ENCODE results near the gene CACNA2D3. TPM values are rescaled to one million over a fixed set of nuclear protein-coding genes. Genes with fewer than 3 reads are reported as not detected.

The CACNA2D3 gene
- total and polyA plus RNA-seq, 4 donors: 0.06 to 0.37 (median 0.08) TPM; not detected in 1

GRCh38 chr3:54988302-54988837, 866.0 kb downstream of the CACNA2D3 start:
- H3K4me3 ChIP-seq (ENCODE audit: low read depth in 1 of 3, low read length in 3 of 3): no peak overlapping the region
- WGBS: 69% methylated on average over 4 of the region's 4 CpGs
- H3K9ac ChIP-seq (ENCODE audit: low read depth in 1 of 2, low read length in 2 of 2): no peak overlapping the region
- no peak for DNase-seq (ENCODE audit: low spot score)
- peaks cover 0 to 2% (median 0%) of the 10 kb centered on the region in 4 donors for H3K9me3 ChIP-seq (ENCODE audit: control insufficient read depth in 4 of 4, low read length in 3 of 4)
- no peak overlapping the region for H3K27ac ChIP-seq (ENCODE audit: low read depth in 1 of 2, low read length in 2 of 2)
- no peaks in the 10 kb centered on the region for H3K36me3 ChIP-seq (ENCODE audit: control insufficient read depth in 4 of 4, insufficient read depth in 3 of 4, low read depth in 1 of 4, low read length in 3 of 4)
- H3K27me3 ChIP-seq (ENCODE audit: control insufficient read depth in 4 of 4, insufficient read depth in 4 of 4, low read length in 3 of 4): no peaks in the 10 kb centered on the region
- H3K4me1 ChIP-seq (ENCODE audit: control insufficient read depth in 4 of 4, insufficient read depth in 4 of 4, low read length in 3 of 4): no peaks in the 10 kb centered on the region
- TF ChIP-seq JUND (IDR thresholded peaks at IDR 0.05) (no peak), GABPA (IDR thresholded peaks at IDR 0.05 in 1 of 2, conservative IDR thresholded peaks at IDR 0.05 in 1 of 2) (no peak), ZBTB33 (IDR thresholded peaks at IDR 0.05) (no peak)

GRCh38 chr3:54988838-54989630, 866.7 kb downstream of the CACNA2D3 start:
- Histone ChIP-seq H3K4me3 (ENCODE audit: low read depth in 1 of 3, low read length in 3 of 3) (no peak overlapping the region), H3K9me3 (ENCODE audit: control insufficient read depth in 4 of 4, low read length in 3 of 4) (no peaks in the 10 kb centered on the region), H3K27ac (ENCODE audit: low read depth in 1 of 2, low read length in 2 of 2) (no peak overlapping the region), H3K4me1 (ENCODE audit: control insufficient read depth in 4 of 4, insufficient read depth in 4 of 4, low read length in 3 of 4) (no peaks in the 10 kb centered on the region), H3K9ac (ENCODE audit: low read depth in 1 of 2, low read length in 2 of 2) (no peak overlapping the region), H3K27me3 (ENCODE audit: control insufficient read depth in 4 of 4, insufficient read depth in 4 of 4, low read length in 3 of 4) (no peaks in the 10 kb centered on the region), H3K36me3 (ENCODE audit: control insufficient read depth in 4 of 4, insufficient read depth in 3 of 4, low read depth in 1 of 4, low read length in 3 of 4) (no peaks in the 10 kb centered on the region)
- WGBS: 67% methylated on average over 5 of the region's 5 CpGs
- DNase-seq (ENCODE audit: low spot score): no peak
- no peak for TF ChIP-seq HNF4A (conservative IDR thresholded peaks at IDR 0.05)
- TF ChIP-seq FOXA2 (IDR thresholded peaks at IDR 0.05): no peak
- TF ChIP-seq CTCF (IDR thresholded peaks at IDR 0.05; ENCODE audit: low read depth, low read length, missing input control): no peak
- no peak for TF ChIP-seq RAD21 (IDR thresholded peaks at IDR 0.05)
- TF ChIP-seq YY1 (IDR thresholded peaks at IDR 0.05): no peak
- TF ChIP-seq MAX (IDR thresholded peaks at IDR 0.05): no peak
- no peak for TF ChIP-seq FOXA1 (IDR thresholded peaks at IDR 0.05)
- TF ChIP-seq TAF1 (conservative IDR thresholded peaks at IDR 0.05): no peak
- TF ChIP-seq JUND (IDR thresholded peaks at IDR 0.05): no peak
- TF ChIP-seq EGR1 (IDR thresholded peaks at IDR 0.05; ENCODE audit: low read depth in 2 of 2): no peak
- TF ChIP-seq RXRA (IDR thresholded peaks at IDR 0.05): no peak
- no peak for TF ChIP-seq ZBTB33 (IDR thresholded peaks at IDR 0.05)
- no peak for TF ChIP-seq GABPA (IDR thresholded peaks at IDR 0.05 in 1 of 2, conservative IDR thresholded peaks at IDR 0.05 in 1 of 2)
